ENCODE measurements around the gene NCOR2.

DNA sequence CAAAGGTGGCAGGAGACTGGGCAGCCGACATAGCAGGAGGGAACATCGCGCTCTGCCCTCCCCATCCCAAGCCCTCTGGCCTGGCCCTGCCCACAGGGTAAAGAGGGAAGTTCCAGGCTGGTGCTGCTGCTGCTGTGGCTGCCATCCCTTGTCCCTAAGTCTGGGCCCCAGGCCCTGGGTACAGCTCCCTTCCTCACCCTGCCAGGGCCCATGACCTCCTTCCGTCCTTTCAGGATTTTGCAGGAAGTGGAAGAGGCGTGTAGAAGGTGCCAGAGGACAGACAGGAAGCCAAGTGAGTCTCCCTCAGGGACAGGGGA lies 14.7 kb upstream of the NCOR2 start:
- TF ChIP-seq YY1 (IDR thresholded peaks at IDR 0.05; ENCODE audit: insufficient read depth, insufficient read length) (no peak), SUZ12 (IDR thresholded peaks at IDR 0.05; ENCODE audit: extremely low read depth, insufficient read depth, insufficient read length) (no peak)
